Trophoblast cell (in vitro differentiated cells and primary cell): ENCODE measurements around the gene TSPO.

Experiments
- DNase-seq, 2 donors: peaks; one replicate each; pipeline ENCODE4 v3.0.0-alpha.2; 2016
- H2AFZ ChIP-seq: 2 replicates; pipeline ENCODE4 v1.6.1; 2013; ENCODE audit warnings: low read length, moderate library complexity, mild to moderate bottlenecking; ENCODE audit not compliant: insufficient read depth, poor library complexity
- H2AK5ac ChIP-seq: 2 replicates; pipeline ENCODE4 v1.6.1; 2013; ENCODE audit warnings: mild to moderate bottlenecking, low read length
- H2BK120ac ChIP-seq: 2 replicates; pipeline ENCODE4 v1.6.1; 2013; ENCODE audit warnings: low read length, mild to moderate bottlenecking, moderate library complexity; ENCODE audit not compliant: insufficient read depth, poor library complexity
- H2BK12ac ChIP-seq: 2 replicates; pipeline ENCODE4 v1.6.1; 2013; ENCODE audit warnings: mild to moderate bottlenecking, low read length, moderate library complexity
- H2BK5ac ChIP-seq: 2 replicates; pipeline ENCODE4 v1.6.1; 2013; ENCODE audit warnings: low read length, low read depth, moderate library complexity, mild to moderate bottlenecking; ENCODE audit not compliant: poor library complexity
- H3K14ac ChIP-seq: 2 replicates; pipeline ENCODE4 v1.6.1; 2013; ENCODE audit warnings: mild to moderate bottlenecking, low read length
- H3K18ac ChIP-seq: 2 replicates; pipeline ENCODE4 v1.6.1; 2013; ENCODE audit warnings: mild to moderate bottlenecking, low read length
- H3K23ac ChIP-seq: 2 replicates; pipeline ENCODE4 v1.6.1; 2013; ENCODE audit warnings: low read length
- H3K27ac ChIP-seq: 2 replicates; pipeline ENCODE4 v1.5.1; 2013; ENCODE audit warnings: low read depth, mild to moderate bottlenecking, inconsistent platforms, low read length, moderate library complexity
- H3K27me3 ChIP-seq: 2 replicates; pipeline ENCODE4 v1.6.1; 2013; ENCODE audit warnings: inconsistent platforms, mild to moderate bottlenecking, low read length, moderate library complexity; ENCODE audit not compliant: insufficient read depth
- H3K36me3 ChIP-seq, 2 experiments: 1 replicate in 1 of 2; 2 replicates in 1 of 2; pipeline ENCODE4 v1.6.1; 2013; ENCODE audit warnings: low read length in 2 of 2, mild to moderate bottlenecking in 2 of 2, moderate library complexity in 1 of 2; ENCODE audit not compliant: insufficient read depth in 2 of 2, control insufficient read depth in 1 of 2
- H3K4ac ChIP-seq: 2 replicates; pipeline ENCODE4 v1.6.1; 2013; ENCODE audit warnings: low read depth, mild to moderate bottlenecking, low read length, moderate library complexity
- H3K4me1 ChIP-seq, 2 experiments: 1 replicate in 1 of 2; 2 replicates in 1 of 2; pipeline ENCODE4 v1.6.1; 2013; ENCODE audit warnings: low read length in 2 of 2, mild to moderate bottlenecking in 2 of 2, moderate library complexity in 1 of 2; ENCODE audit not compliant: insufficient read depth in 2 of 2, control insufficient read depth in 1 of 2
- H3K4me2 ChIP-seq: 2 replicates; pipeline ENCODE4 v1.6.1; 2013; ENCODE audit warnings: inconsistent platforms, mild to moderate bottlenecking, low read length, moderate library complexity
- H3K4me3 ChIP-seq: 2 replicates; pipeline ENCODE4 v1.5.1; 2013; ENCODE audit warnings: mild to moderate bottlenecking, low read depth, low read length, inconsistent platforms
- H3K79me1 ChIP-seq: one replicate; pipeline ENCODE4 v1.6.1; 2013; ENCODE audit warnings: low read length
- H3K79me2 ChIP-seq: 2 replicates; pipeline ENCODE4 v1.6.1; 2013; ENCODE audit warnings: low read length, mild to moderate bottlenecking; ENCODE audit not compliant: control insufficient read depth, insufficient read depth, poor library complexity
- H3K9ac ChIP-seq: 2 replicates; pipeline ENCODE4 v1.6.1; 2013; ENCODE audit warnings: mild to moderate bottlenecking, low read length
- H3K9me3 ChIP-seq: 2 replicates; pipeline ENCODE4 v1.6.1; 2013; ENCODE audit warnings: low read depth, mild to moderate bottlenecking, control low read depth, inconsistent platforms, low read length; ENCODE audit not compliant: insufficient read depth
- H4K12ac ChIP-seq: 2 replicates; pipeline ENCODE4 v1.6.1; 2013; ENCODE audit warnings: low read depth, mild to moderate bottlenecking, low read length, moderate library complexity
- H4K8ac ChIP-seq: 2 replicates; pipeline ENCODE4 v1.6.1; 2013; ENCODE audit warnings: low read depth, mild to moderate bottlenecking, low read length, moderate library complexity
- H4K91ac ChIP-seq: one replicate; pipeline ENCODE4 v1.6.1; 2013; ENCODE audit warnings: low read depth, mild to moderate bottlenecking, low read length, moderate library complexity
- WGBS: extraction: QIAGEN DNeasy Blood & Tissue Kit; methylation state at CpG from one replicate; pipeline ENCODE4 v1.1.7; 2013; ENCODE audit warnings: missing lambda C conversion rate; ENCODE audit not compliant: insufficient read length, insufficient coverage; ENCODE audit errors: extremely low coverage; 5-methylcytosine and 5-hydroxymethylcytosine counted together

Gene TSPO

DNA sequence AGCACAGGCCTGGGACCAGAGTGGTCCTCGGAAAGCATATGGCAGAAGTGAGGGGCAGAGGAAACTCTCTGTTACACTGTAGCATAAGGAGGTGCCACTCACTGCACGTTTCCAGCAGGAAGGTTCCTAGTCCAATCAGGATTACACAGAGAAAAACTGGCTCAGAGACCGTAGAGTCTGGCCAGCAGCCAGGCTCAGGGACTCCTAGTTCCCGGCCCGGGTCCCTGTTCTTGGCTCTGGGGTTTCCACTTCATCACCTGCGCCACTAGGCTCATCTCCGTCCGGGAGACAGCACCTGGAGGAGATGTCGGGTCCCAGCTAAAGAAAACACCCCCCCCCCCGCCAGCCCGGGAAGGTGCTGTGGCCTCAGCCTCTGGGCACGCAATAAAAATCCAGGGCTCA, 34.5 kb downstream of the TSPO start:
- Histone ChIP-seq H2AK5ac (no peak overlapping the region), H3K4me1 (peaks cover 6 to 12% of the 10 kb centered on the region in 2 experiments), H3K9ac (no peak overlapping the region), H3K79me1 (peaks cover 9% of the 10 kb centered on the region), H3K9me3 (peaks cover 3% of the 10 kb centered on the region), H3K4me3 (no peak overlapping the region), H4K91ac (no peak overlapping the region), H3K23ac (no peak overlapping the region), H3K18ac (no peak overlapping the region), H3K27me3 (no peaks in the 10 kb centered on the region), H4K8ac (peak overlapping the region; percentile 1), H2AFZ (no peak overlapping the region), H3K14ac (no peak overlapping the region), H3K36me3 (peaks cover 3 to 9% of the 10 kb centered on the region in 2 experiments), H3K79me2 (peaks cover 9% of the 10 kb centered on the region), H3K4ac (no peak overlapping the region), H4K12ac (no peak overlapping the region), H2BK5ac (no peak overlapping the region), H3K27ac (no peak overlapping the region), H3K4me2 (peak overlapping the region; percentile 96), H2BK120ac (no peak overlapping the region), H2BK12ac (no peak overlapping the region)
- WGBS: no CpG with 5 or more reads among the region's 12 CpGs
- DNase-seq: peak in 1 of 2 donors; percentile 7

- H3K27ac ChIP-seq: peak within 1 kb of the TSS; percentile 71
- H3K4ac ChIP-seq: peak within 1 kb of the TSS; percentile 84
- H3K79me2 ChIP-seq: peaks cover 9% of the 10 kb centered on the region
- peak within 1 kb of the TSS; percentile 96 for H3K4me2 ChIP-seq
- H3K4me3 ChIP-seq: peak within 1 kb of the TSS; percentile 82
- H2BK12ac ChIP-seq: peak within 1 kb of the TSS; percentile 49
- peak within 1 kb of the TSS; percentile 94 for H4K91ac ChIP-seq
- peaks cover 0 to 3% of the 10 kb centered on the region in 2 experiments for H3K36me3 ChIP-seq
- H3K14ac ChIP-seq: peak within 1 kb of the TSS; percentile 95
- peak within 1 kb of the TSS; percentile 91 for H2AFZ ChIP-seq
- H3K79me1 ChIP-seq: peaks cover 9% of the 10 kb centered on the region
- H3K18ac ChIP-seq: peak within 1 kb of the TSS; percentile 98
- peak within 1 kb of the TSS; percentile 96 for H4K12ac ChIP-seq
- H3K9ac ChIP-seq: peak within 1 kb of the TSS; percentile 88
- H4K8ac ChIP-seq: peak within 1 kb of the TSS; percentile 99
- H3K4me1 ChIP-seq: peaks cover 6 to 12% of the 10 kb centered on the region in 2 experiments
- peak; percentile 28 to 63 for DNase-seq
- H3K9me3 ChIP-seq: peaks cover 4% of the 10 kb centered on the region
- WGBS: no CpG with 5 or more reads among the region's 87 CpGs
- no peaks in the 10 kb centered on the region for H3K27me3 ChIP-seq
- peak within 1 kb of the TSS; percentile 88 for H2BK120ac ChIP-seq
- no peak within 1 kb of the TSS for H3K23ac ChIP-seq
- peak within 1 kb of the TSS; percentile 88 for H2AK5ac ChIP-seq
- peak within 1 kb of the TSS; percentile 81 for H2BK5ac ChIP-seq
These were observed 35.2 kb downstream of the TSPO start, which contains the start of gene TTLL12 for GRCh38 chr22:43186272-43187170. Gene TTLL12 (minus strand): TSS chr22:43187134. CDS start chr22:43187069, 65 bp downstream.

GRCh38 chr22:43187171-43188099, 36.1 kb downstream of the TSPO start:
- H2BK120ac ChIP-seq: peak overlapping the region; percentile 88
- WGBS: no CpG with 5 or more reads among the region's 86 CpGs

More at GRCh38 chr22:43187171-43188099, 36.1 kb downstream of the TSPO start:
- Histone ChIP-seq H3K27ac (peak overlapping the region; percentile 71), H3K4me3 (peak overlapping the region; percentile 33), H3K79me1 (peaks cover 9% of the 10 kb centered on the region), H3K4ac (peak overlapping the region; percentile 84), H3K27me3 (no peaks in the 10 kb centered on the region), H3K4me1 (peaks cover 6 to 12% of the 10 kb centered on the region in 2 experiments), H2BK12ac (peak overlapping the region; percentile 41), H3K9me3 (peaks cover 4% of the 10 kb centered on the region), H3K36me3 (peaks cover 0 to 1% of the 10 kb centered on the region in 2 experiments), H2AK5ac (peak overlapping the region; percentile 88), H3K9ac (no peak overlapping the region), H3K79me2 (peaks cover 9% of the 10 kb centered on the region), H3K4me2 (peak overlapping the region; percentile 58), H4K12ac (peak overlapping the region; percentile 96), H4K91ac (peak overlapping the region; percentile 88), H3K23ac (no peak overlapping the region), H2AFZ (peak overlapping the region; percentile 91), H4K8ac (peak overlapping the region; percentile 99), H3K18ac (peak overlapping the region; percentile 84), H2BK5ac (peak overlapping the region; percentile 73), H3K14ac (peak overlapping the region; percentile 91)
- peak; percentile 89 to 96 for DNase-seq
